MCF 10A (cell line): ENCODE data around the gene MUC5AC. TPM values are rescaled to one million over a fixed set of nuclear protein-coding genes. Genes with fewer than 3 reads are reported as not detected.

ENCODE experiments used
- BruUV-seq: library from RNA; stranded (reverse); fragments of 400-500 nt; replicated peaks from 2 replicates; lab custom pipeline; 2021; lab: Mats Ljungman, UMichigan
- CTCF ChIA-PET: fragments of 300-600 bp; sonication (Branson Sonifier 250); formaldehyde crosslinking; extraction: SDS; loops from one replicate; lab custom pipeline; 2021; ENCODE audit warnings: antibody characterized with exemption, inconsistent platforms; lab: Yijun Ruan, JAX
- POLR2A ChIA-PET: fragments of 300-600, 350-650 bp; sonication (Branson Sonifier 250); formaldehyde crosslinking; extraction: SDS; loops from one replicate; lab custom pipeline; 2020; ENCODE audit warnings: antibody characterized with exemption, inconsistent platforms; lab: Yijun Ruan, JAX
- DNase-seq: peaks from one replicate; pipeline ENCODE4 v3.0.0-alpha.2; 2018; ENCODE audit not compliant: unreplicated experiment
- H3K27ac Mint-ChIP-seq: one replicate; pipeline ENCODE4 v1.8.0; 2022; ENCODE audit warnings: mild to moderate bottlenecking, low read depth, mixed read lengths; ENCODE audit not compliant: unreplicated experiment
- H3K27me3 Mint-ChIP-seq: one replicate; pipeline ENCODE4 v1.8.0; 2022; ENCODE audit warnings: mixed read lengths; ENCODE audit not compliant: insufficient read depth, unreplicated experiment
- H3K36me3 Mint-ChIP-seq: one replicate; pipeline ENCODE4 v1.8.0; 2022; ENCODE audit warnings: mild to moderate bottlenecking, moderate library complexity, mixed read lengths; ENCODE audit not compliant: insufficient read depth, unreplicated experiment
- H3K4me1 Mint-ChIP-seq: one replicate; pipeline ENCODE4 v1.8.0; 2022; ENCODE audit warnings: mixed read lengths; ENCODE audit not compliant: insufficient read depth, unreplicated experiment
- H3K4me3 Mint-ChIP-seq: one replicate; pipeline ENCODE4 v1.8.0; 2022; ENCODE audit warnings: mild to moderate bottlenecking, moderate library complexity, mixed read lengths; ENCODE audit not compliant: unreplicated experiment
- H3K9me3 Mint-ChIP-seq: one replicate; pipeline ENCODE4 v1.8.0; 2022; ENCODE audit warnings: mixed read lengths; ENCODE audit not compliant: unreplicated experiment
- intact Hi-C: fragments of 100-400 bp; cut with micrococcal nuclease; formaldehyde crosslinking; loops from 2 replicates; pipeline ENCODE4 v1.14.1; 2022
- total RNA-seq: library from RNA; stranded (reverse); gene quantifications from 2 replicates; pipeline ENCODE4 v1.2.3, GENCODE V29; 2022
- TF ChIP-seq, protein P1 (sequence below): fragments of 200-600 bp; IDR thresholded peaks from one replicate; pipeline ENCODE4 v1.8.0; 2022; ENCODE audit warnings: antibody characterized with exemption, mild to moderate bottlenecking; ENCODE audit not compliant: unreplicated experiment

Gene MUC5AC
- total RNA-seq, 1 experiment from 2014 or later: not detected

DNA sequence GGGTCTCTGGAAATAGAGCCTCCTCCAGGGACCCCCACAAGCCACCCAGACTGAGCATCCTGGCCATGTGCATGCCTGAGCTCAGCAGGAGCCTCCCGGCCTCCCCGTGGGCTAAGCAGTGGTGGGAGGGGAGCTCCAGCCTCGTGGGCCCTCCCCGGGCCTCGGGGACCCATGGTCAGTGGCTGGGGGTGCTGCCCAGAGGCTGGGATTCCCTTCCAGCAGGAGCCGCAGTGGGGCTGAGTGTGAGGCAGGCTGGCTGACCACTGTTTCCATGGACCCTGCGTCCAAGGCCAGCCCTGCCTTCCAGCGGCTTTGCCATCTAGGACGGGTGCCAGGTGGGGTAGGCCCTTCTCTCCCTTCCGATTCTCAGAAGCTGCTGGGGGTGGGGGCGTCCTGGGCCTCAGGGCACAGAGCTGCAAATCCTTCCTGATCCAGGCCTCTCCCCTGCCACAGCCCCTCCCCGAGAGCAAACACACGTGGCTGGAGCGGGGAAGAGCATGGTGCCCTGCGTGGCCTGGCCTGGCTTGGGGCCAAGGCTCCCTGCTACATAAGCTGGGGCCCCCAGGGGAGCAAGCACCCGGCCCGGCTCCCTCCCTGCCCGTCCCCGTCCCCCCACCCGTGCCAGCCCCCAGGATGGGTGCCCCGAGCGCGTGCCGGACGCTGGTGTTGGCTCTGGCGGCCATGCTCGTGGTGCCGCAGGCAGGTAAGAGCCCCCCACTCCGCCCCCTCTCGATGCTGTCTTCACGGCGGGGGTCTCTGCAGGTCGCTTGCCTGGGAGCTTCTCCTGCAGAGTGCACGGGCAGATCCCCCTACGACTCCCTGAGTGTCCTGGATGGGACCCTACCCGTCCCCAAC, 65.0 kb downstream of the MUC5AC start, which contains the start of gene MUC5B:
MUC5B (plus strand) TSS at position 576 of the 855 bp plus-strand sequence; CDS start at position 634, 58 bp downstream.
- intact Hi-C loops: no loop called here

DNA sequence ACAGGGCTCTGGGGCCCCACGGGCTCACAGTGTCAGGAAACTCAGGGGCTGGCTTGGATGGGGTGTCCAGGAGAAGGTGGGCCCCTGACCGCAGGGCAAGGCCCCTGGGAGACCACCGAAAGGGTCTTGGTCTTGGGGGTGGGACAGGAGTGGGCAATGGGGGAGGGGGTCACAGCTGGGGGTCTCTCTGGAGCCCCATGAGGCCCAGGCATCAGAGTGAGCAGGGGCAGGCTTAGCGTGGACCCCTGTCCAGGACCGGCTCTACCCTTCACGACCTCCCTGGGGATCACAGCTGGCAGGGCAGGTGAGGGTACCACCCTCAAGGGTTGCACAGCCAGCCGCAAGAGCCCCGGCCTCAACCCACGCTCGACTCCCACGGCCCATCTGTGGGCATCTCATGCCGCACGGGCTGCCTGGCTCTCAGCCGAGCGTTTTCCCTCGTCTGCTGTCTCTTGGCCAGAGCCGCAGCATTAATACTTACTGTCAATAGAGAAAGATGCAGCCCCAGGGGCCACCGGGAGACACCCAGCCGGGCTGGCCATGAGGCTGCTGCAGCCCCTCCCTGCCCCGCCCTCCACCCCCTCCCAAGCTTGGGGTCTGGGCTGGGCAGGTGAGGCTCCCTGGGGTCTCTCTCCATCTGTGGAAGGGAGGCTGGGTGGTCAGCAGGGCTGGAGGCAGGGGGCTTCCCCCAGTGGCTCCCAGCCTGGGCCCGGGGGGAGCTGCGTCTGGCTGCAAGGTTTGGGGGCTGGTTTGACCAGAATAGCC, 65.8 kb downstream of the MUC5AC start:
- Mint-ChIP-seq H3K36me3 (peaks cover under 1% of the 10 kb centered on the region), H3K9me3 (no peaks in the 10 kb centered on the region), H3K27ac (no peak overlapping the region), H3K4me1 (no peaks in the 10 kb centered on the region), H3K27me3 (peaks cover 10% of the 10 kb centered on the region), H3K4me3 (no peak overlapping the region)
- no peak for DNase-seq
- POLR2A ChIA-PET: interaction anchor here (0.6 kb wide), 1 partner anchor 31 kb away, joined by 3 read pairs; no protein-coding TSS in a partner anchor
- intact Hi-C loops: no loop called here
- CTCF ChIA-PET: interaction anchor here (0.5 kb wide), 1 partner anchor 351 kb away, joined by 3 read pairs; no protein-coding TSS in a partner anchor
- TF ChIP-seq, protein P1, sequence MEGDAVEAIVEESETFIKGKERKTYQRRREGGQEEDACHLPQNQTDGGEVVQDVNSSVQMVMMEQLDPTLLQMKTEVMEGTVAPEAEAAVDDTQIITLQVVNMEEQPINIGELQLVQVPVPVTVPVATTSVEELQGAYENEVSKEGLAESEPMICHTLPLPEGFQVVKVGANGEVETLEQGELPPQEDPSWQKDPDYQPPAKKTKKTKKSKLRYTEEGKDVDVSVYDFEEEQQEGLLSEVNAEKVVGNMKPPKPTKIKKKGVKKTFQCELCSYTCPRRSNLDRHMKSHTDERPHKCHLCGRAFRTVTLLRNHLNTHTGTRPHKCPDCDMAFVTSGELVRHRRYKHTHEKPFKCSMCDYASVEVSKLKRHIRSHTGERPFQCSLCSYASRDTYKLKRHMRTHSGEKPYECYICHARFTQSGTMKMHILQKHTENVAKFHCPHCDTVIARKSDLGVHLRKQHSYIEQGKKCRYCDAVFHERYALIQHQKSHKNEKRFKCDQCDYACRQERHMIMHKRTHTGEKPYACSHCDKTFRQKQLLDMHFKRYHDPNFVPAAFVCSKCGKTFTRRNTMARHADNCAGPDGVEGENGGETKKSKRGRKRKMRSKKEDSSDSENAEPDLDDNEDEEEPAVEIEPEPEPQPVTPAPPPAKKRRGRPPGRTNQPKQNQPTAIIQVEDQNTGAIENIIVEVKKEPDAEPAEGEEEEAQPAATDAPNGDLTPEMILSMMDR: no peak
- no TSS peak for BruUV-seq

More for the DNA sequence above, 65.0 kb downstream of the MUC5AC start, which contains the start of gene MUC5B:
- H3K4me3 Mint-ChIP-seq: no peak within 1 kb of the TSS
- TF ChIP-seq, protein P1: no peak
- peaks cover 13% of the 10 kb centered on the region for H3K27me3 Mint-ChIP-seq
- no peak for DNase-seq
- no TSS peak for BruUV-seq
- H3K4me1 Mint-ChIP-seq: no peaks in the 10 kb centered on the region
- H3K36me3 Mint-ChIP-seq: peaks cover 5% of the 10 kb centered on the region
- no peaks in the 10 kb centered on the region for H3K9me3 Mint-ChIP-seq
- H3K27ac Mint-ChIP-seq: no peak within 1 kb of the TSS
- ChIA-PET CTCF (no interaction called here), POLR2A (interaction anchor here (0.6 to 0.7 kb wide), 2 partner anchors 30 to 486 kb away, joined by 3 read pairs; no protein-coding TSS in a partner anchor)

DNA sequence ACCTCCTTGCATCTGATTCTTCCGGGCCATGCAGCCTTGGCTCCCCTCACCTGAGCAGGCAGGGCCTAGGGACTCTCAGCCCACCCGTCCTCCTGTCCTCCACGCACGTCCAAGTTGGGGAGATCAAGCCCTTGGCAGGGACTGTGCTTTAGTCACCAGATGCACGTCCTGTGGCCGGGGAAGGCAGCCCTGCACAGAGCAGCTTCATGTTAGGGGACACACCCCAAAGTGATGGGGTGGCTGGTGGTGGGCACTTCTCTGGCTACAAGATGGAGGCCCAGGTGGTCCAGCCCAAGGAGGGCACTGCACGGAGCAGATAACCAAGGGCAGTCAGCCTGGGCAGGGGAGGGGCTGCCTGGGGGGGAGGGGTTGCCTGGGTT, 66.3 kb downstream of the MUC5AC start:
- Mint-ChIP-seq H3K27ac (no peak overlapping the region), H3K27me3 (peaks cover 10% of the 10 kb centered on the region), H3K36me3 (no peaks in the 10 kb centered on the region), H3K9me3 (no peaks in the 10 kb centered on the region), H3K4me1 (no peaks in the 10 kb centered on the region), H3K4me3 (no peak overlapping the region)
- BruUV-seq: no TSS peak
- TF ChIP-seq, protein P1: no peak
- CTCF ChIA-PET: no interaction called here
- intact Hi-C loops: no loop called here
- DNase-seq: no peak
- POLR2A ChIA-PET: no interaction called here
